ENCODE data around the gene CEACAM16. TPM values are rescaled to one million over a fixed set of nuclear protein-coding genes. Genes with fewer than 3 reads are reported as not detected.
A peak's percentile ranks its signal among the peaks of the same experiment; 100 is the strongest.

Gene CEACAM16
- total RNA-seq, 2 donors from 2014 or later, result not detected

- H3K27ac ChIP-seq, result no peak overlapping the region
- no peak overlapping the region for H3K4me3 ChIP-seq
- ATAC-seq (ENCODE audit: insufficient number of reproducible peaks, low FRiP score, low read depth) (no peak), DNase-seq (ENCODE audit: low spot score) (no peak)
- no peaks in the 10 kb centered on the region for H3K9me3 ChIP-seq
- no peak for TF ChIP-seq CTCF (IDR thresholded peaks at IDR 0.05)
- no peaks in the 10 kb centered on the region for H3K36me3 ChIP-seq
- H3K4me1 ChIP-seq (ENCODE audit: control insufficient read depth in 1 of 2, low read depth in 2 of 2), result no peaks in the 10 kb centered on the region
- H3K27me3 ChIP-seq (replicated peaks; ENCODE audit: insufficient read depth), result no peaks in the 10 kb centered on the region
Observed at GRCh38 chr19:44710483-44710882, 11.5 kb downstream of the CEACAM16 start.

GRCh38 chr19:44712864-44713515, 14.0 kb downstream of the CEACAM16 start:
- ATAC-seq (ENCODE audit: insufficient number of reproducible peaks, low FRiP score, low read depth) (no peak), DNase-seq (ENCODE audit: low spot score) (no peak)
- Histone ChIP-seq H3K27ac (no peak overlapping the region), H3K4me3 (no peak overlapping the region), H3K9me3 (no peaks in the 10 kb centered on the region), H3K36me3 (no peaks in the 10 kb centered on the region), H3K27me3 (replicated peaks; ENCODE audit: insufficient read depth) (no peaks in the 10 kb centered on the region), H3K4me1 (ENCODE audit: control insufficient read depth in 1 of 2, low read depth in 2 of 2) (peaks cover 4 to 5% of the 10 kb centered on the region in 2 donors)
- TF ChIP-seq CTCF (IDR thresholded peaks at IDR 0.05), result no peak

GRCh38 chr19:44714597-44715169, 15.7 kb downstream of the CEACAM16 start:
- Histone ChIP-seq H3K4me3 (no peak overlapping the region), H3K4me1 (ENCODE audit: control insufficient read depth in 1 of 2, low read depth in 2 of 2) (peaks cover 19 to 20% of the 10 kb centered on the region in 2 donors), H3K9me3 (no peaks in the 10 kb centered on the region), H3K27me3 (replicated peaks; ENCODE audit: insufficient read depth) (no peaks in the 10 kb centered on the region), H3K27ac (no peak overlapping the region), H3K36me3 (no peaks in the 10 kb centered on the region)
- no peak for TF ChIP-seq CTCF (IDR thresholded peaks at IDR 0.05)
- no peak for DNase-seq (ENCODE audit: low spot score)
- no peak for ATAC-seq (ENCODE audit: insufficient number of reproducible peaks, low FRiP score, low read depth)

- no peaks in the 10 kb centered on the region for H3K27me3 ChIP-seq (replicated peaks; ENCODE audit: insufficient read depth)
- H3K36me3 ChIP-seq, result no peaks in the 10 kb centered on the region
- DNase-seq (ENCODE audit: low spot score) (no peak), ATAC-seq (ENCODE audit: insufficient number of reproducible peaks, low FRiP score, low read depth) (no peak)
- peak overlapping the region in 1 of 2 donors; percentile 93 for H3K27ac ChIP-seq
- H3K4me3 ChIP-seq, result no peak overlapping the region
- H3K4me1 ChIP-seq (ENCODE audit: control insufficient read depth in 1 of 2, low read depth in 2 of 2), result peaks cover 27 to 36% of the 10 kb centered on the region in 2 donors
- no peaks in the 10 kb centered on the region for H3K9me3 ChIP-seq
- TF ChIP-seq CTCF (IDR thresholded peaks at IDR 0.05), result no peak
Observed at GRCh38 chr19:44717603-44718002, 18.7 kb downstream of the CEACAM16 start.

GRCh38 chr19:44718441-44719261, 19.7 kb downstream of the CEACAM16 start:
- peak overlapping the region; percentile 76 to 93 for H3K27ac ChIP-seq

More at GRCh38 chr19:44718441-44719261, 19.7 kb downstream of the CEACAM16 start:
- TF ChIP-seq CTCF (IDR thresholded peaks at IDR 0.05), result no peak
- ATAC-seq (ENCODE audit: insufficient number of reproducible peaks, low FRiP score, low read depth) (peak; percentile 51), DNase-seq (ENCODE audit: low spot score) (peak; percentile 36)
- Histone ChIP-seq H3K4me1 (ENCODE audit: control insufficient read depth in 1 of 2, low read depth in 2 of 2) (peaks cover 30 to 36% of the 10 kb centered on the region in 2 donors), H3K36me3 (no peaks in the 10 kb centered on the region), H3K27me3 (replicated peaks; ENCODE audit: insufficient read depth) (no peaks in the 10 kb centered on the region), H3K9me3 (no peaks in the 10 kb centered on the region), H3K4me3 (peak overlapping the region; percentile 62)

Data from thoracic aorta (tissue), 2 donors.